Esophagus squamous epithelium (tissue), 5 donors: ENCODE data around the gene RIMBP2. TPM values are rescaled to one million over a fixed set of nuclear protein-coding genes. Genes with fewer than 3 reads are reported as not detected.

ENCODE experiments used
- DNase-seq: peaks from one replicate; lab custom pipeline; 2025; lab: John Stamatoyannopoulos, UW
- H3K27ac ChIP-seq, 4 donors: fragments of 200-600 bp; sonication (generic); one replicate each; pipeline ENCODE4 v1.5.1; 2016 to 2019; ENCODE audit warnings: mild to moderate bottlenecking in 1 of 4
- H3K27me3 ChIP-seq, 4 donors: fragments of 200-600 bp; sonication (generic); 1 replicate in 3 of 4; 2 replicates in 1 of 4; pipeline versions ENCODE4 v1.5.1 to v1.6.0; 2017 to 2021; ENCODE audit warnings: antibody characterized with exemption in 1 of 4
- H3K36me3 ChIP-seq, 3 donors: fragments of 200-600 bp; sonication (generic); one replicate each; pipeline ENCODE4 v1.5.1; 2016 to 2019
- H3K4me1 ChIP-seq, 3 donors: fragments of 200-600 bp; sonication (generic); one replicate each; pipeline ENCODE4 v1.5.1; 2017 to 2019
- H3K4me3 ChIP-seq, 4 donors: fragments of 200-600 bp; sonication (generic); 1 replicate in 3 of 4; 2 replicates in 1 of 4; pipeline ENCODE4 v1.5.1; 2016 to 2019; ENCODE audit warnings: mild to moderate bottlenecking in 2 of 4, moderate library complexity in 1 of 4
- H3K9me3 ChIP-seq, 3 donors: fragments of 200-600 bp; sonication (generic); one replicate each; pipeline ENCODE4 v1.5.1; 2016 to 2019
- POLR2A ChIP-seq, 4 donors: fragments of 450-650 bp; IDR thresholded peaks; one replicate each; pipeline ENCODE4 v1.6.1; 2017; ENCODE audit warnings: antibody characterized with exemption in 4 of 4, mild to moderate bottlenecking in 4 of 4, moderate library complexity in 3 of 4
- WGBS, 2 donors: methylation state at CpG; one replicate each; pipeline ENCODE4 v1.1.5; 2018; 5-methylcytosine and 5-hydroxymethylcytosine counted together
- intact Hi-C: fragments of 100-400 bp; cut with DNase I; formaldehyde crosslinking; loops from one replicate; pipeline ENCODE4 v1.15.0; 2022
- total RNA-seq, 4 donors: library from RNA; depleted of rRNA; stranded (reverse); fragments of >200 nt; gene quantifications; one replicate each; pipeline ENCODE4 v1.1.0, GENCODE V29; 2016
- TF ChIP-seq, protein P1 (sequence below), 6 experiments: fragments of 450-650 bp in 4 of 6; fragments of 200-600 bp in 2 of 6; sonication (generic) in 2 of 6; IDR thresholded peaks; one replicate each; pipeline ENCODE4 v1.5.1; 2016 to 2019; ENCODE audit warnings: antibody characterized with exemption in 6 of 6, mild to moderate bottlenecking in 4 of 6, moderate library complexity in 4 of 6
- donor health status: DM: yes; HTN: yes; CAD: no.

RIMBP2 gene
- total RNA-seq, 4 donors from 2014 or later: 0.08 to 0.76 (median 0.46) TPM

DNA sequence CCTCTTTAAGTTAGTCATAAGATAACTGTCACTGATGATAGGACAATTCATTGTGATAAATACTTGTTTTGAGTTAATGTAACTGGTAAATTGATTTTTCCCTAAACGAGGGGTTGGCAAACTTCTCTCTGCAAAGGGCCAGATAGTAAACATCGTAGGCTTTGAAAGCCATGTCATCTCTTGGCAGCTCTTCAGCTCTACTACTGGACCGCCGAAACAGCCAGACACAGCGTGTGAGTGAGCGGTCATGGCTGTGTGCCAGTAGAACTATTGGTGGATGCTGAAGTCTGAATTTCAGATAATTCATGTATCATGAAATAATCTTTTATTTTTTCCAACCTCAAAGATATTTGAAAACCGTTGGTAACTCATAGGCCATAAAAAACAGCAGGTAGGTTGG lies 368.5 kb downstream of the RIMBP2 start:
- H3K4me1 ChIP-seq: peaks cover 0 to 15% (median 3%) of the 10 kb centered on the region in 3 donors
- intact Hi-C loops: no loop called here
- no peak overlapping the region for H3K4me3 ChIP-seq
- peaks cover 0 to 11% (median 0%) of the 10 kb centered on the region in 4 donors for H3K27me3 ChIP-seq
- H3K9me3 ChIP-seq: no peaks in the 10 kb centered on the region
- no peak for DNase-seq
- WGBS, 2 donors: 43 to 85% methylated on average over 7 of the region's 7 CpGs
- no peak overlapping the region for H3K27ac ChIP-seq
- TF ChIP-seq, protein P1, sequence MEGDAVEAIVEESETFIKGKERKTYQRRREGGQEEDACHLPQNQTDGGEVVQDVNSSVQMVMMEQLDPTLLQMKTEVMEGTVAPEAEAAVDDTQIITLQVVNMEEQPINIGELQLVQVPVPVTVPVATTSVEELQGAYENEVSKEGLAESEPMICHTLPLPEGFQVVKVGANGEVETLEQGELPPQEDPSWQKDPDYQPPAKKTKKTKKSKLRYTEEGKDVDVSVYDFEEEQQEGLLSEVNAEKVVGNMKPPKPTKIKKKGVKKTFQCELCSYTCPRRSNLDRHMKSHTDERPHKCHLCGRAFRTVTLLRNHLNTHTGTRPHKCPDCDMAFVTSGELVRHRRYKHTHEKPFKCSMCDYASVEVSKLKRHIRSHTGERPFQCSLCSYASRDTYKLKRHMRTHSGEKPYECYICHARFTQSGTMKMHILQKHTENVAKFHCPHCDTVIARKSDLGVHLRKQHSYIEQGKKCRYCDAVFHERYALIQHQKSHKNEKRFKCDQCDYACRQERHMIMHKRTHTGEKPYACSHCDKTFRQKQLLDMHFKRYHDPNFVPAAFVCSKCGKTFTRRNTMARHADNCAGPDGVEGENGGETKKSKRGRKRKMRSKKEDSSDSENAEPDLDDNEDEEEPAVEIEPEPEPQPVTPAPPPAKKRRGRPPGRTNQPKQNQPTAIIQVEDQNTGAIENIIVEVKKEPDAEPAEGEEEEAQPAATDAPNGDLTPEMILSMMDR (IDR thresholded peaks at IDR 0.05): no peak
- no peak for TF ChIP-seq POLR2A (IDR thresholded peaks at IDR 0.05)
- no peaks in the 10 kb centered on the region for H3K36me3 ChIP-seq

Other genes starting within 250 kb of the RIMBP2 start
- 10 to 100 TPM in 1 of 4 donors, 1 to 10 TPM in 3; 1.2 to 14.1 (median 4.1) TPM for gene STX2, start 123.0 kb upstream of the RIMBP2 start, total RNA-seq
- gene RAN, start 155.8 kb upstream of the RIMBP2 start, total RNA-seq: 100 to 1,000 TPM; 204 to 375 (median 325) TPM
- 10 to 100 TPM in 2 of 4 donors, 1 to 10 TPM in 2; 2.2 to 28.2 (median 8.8) TPM for gene ADGRD1, start 237.6 kb upstream of the RIMBP2 start, total RNA-seq